ENCODE measurements around the gene C10orf120. TPM values are rescaled to one million over a fixed set of nuclear protein-coding genes. Genes with fewer than 3 reads are reported as not detected.

Gene C10orf120
- total RNA-seq, 1 donor from 2014 or later, result not detected

- no peaks in the 10 kb centered on the region for H3K36me3 Mint-ChIP-seq (ENCODE audit: unreplicated experiment)
- no peaks in the 10 kb centered on the region for H3K9me3 Mint-ChIP-seq (ENCODE audit: unreplicated experiment)
- no peak overlapping the region for H3K4me3 Mint-ChIP-seq (ENCODE audit: unreplicated experiment)
- DNase-seq, result no peak
- H3K27ac Mint-ChIP-seq (ENCODE audit: unreplicated experiment), result no peak overlapping the region
- H3K4me1 Mint-ChIP-seq (ENCODE audit: low read depth, unreplicated experiment), result no peaks in the 10 kb centered on the region
- H3K27me3 Mint-ChIP-seq (ENCODE audit: unreplicated experiment), result no peaks in the 10 kb centered on the region
- TF ChIP-seq CTCF (IDR thresholded peaks at IDR 0.05; ENCODE audit: partially characterized antibody, unreplicated experiment), result no peak
Measured at GRCh38 chr10:122659651-122660050, 40.0 kb downstream of the C10orf120 start.

GRCh38 chr10:122659126-122659525 lies 40.5 kb downstream of the C10orf120 start:
- TF ChIP-seq CTCF (IDR thresholded peaks at IDR 0.05; ENCODE audit: partially characterized antibody, unreplicated experiment), result no peak
- Mint-ChIP-seq H3K27ac (ENCODE audit: unreplicated experiment) (no peak overlapping the region), H3K4me3 (ENCODE audit: unreplicated experiment) (no peak overlapping the region), H3K4me1 (ENCODE audit: low read depth, unreplicated experiment) (no peaks in the 10 kb centered on the region), H3K36me3 (ENCODE audit: unreplicated experiment) (no peaks in the 10 kb centered on the region), H3K27me3 (ENCODE audit: unreplicated experiment) (no peaks in the 10 kb centered on the region), H3K9me3 (ENCODE audit: unreplicated experiment) (no peaks in the 10 kb centered on the region)
- no peak for DNase-seq

GRCh38 chr10:122658356-122659049 lies 41.1 kb downstream of the C10orf120 start:
- H3K9me3 Mint-ChIP-seq (ENCODE audit: unreplicated experiment), result no peaks in the 10 kb centered on the region
- H3K4me3 Mint-ChIP-seq (ENCODE audit: unreplicated experiment), result no peak overlapping the region
- no peak for DNase-seq
- H3K27me3 Mint-ChIP-seq (ENCODE audit: unreplicated experiment), result no peaks in the 10 kb centered on the region
- no peaks in the 10 kb centered on the region for H3K4me1 Mint-ChIP-seq (ENCODE audit: low read depth, unreplicated experiment)
- no peaks in the 10 kb centered on the region for H3K36me3 Mint-ChIP-seq (ENCODE audit: unreplicated experiment)
- no peak for TF ChIP-seq CTCF (IDR thresholded peaks at IDR 0.05; ENCODE audit: partially characterized antibody, unreplicated experiment)
- no peak overlapping the region for H3K27ac Mint-ChIP-seq (ENCODE audit: unreplicated experiment)

GRCh38 chr10:122657729-122658128 lies 41.9 kb downstream of the C10orf120 start:
- Mint-ChIP-seq H3K4me1 (ENCODE audit: low read depth, unreplicated experiment) (no peaks in the 10 kb centered on the region), H3K9me3 (ENCODE audit: unreplicated experiment) (no peaks in the 10 kb centered on the region), H3K27me3 (ENCODE audit: unreplicated experiment) (peaks cover 2% of the 10 kb centered on the region), H3K4me3 (ENCODE audit: unreplicated experiment) (no peak overlapping the region), H3K36me3 (ENCODE audit: unreplicated experiment) (no peaks in the 10 kb centered on the region), H3K27ac (ENCODE audit: unreplicated experiment) (no peak overlapping the region)
- DNase-seq, result no peak
- TF ChIP-seq CTCF (IDR thresholded peaks at IDR 0.05; ENCODE audit: partially characterized antibody, unreplicated experiment), result no peak

- no peak for DNase-seq
- Mint-ChIP-seq H3K27ac (ENCODE audit: unreplicated experiment) (no peak overlapping the region), H3K4me3 (ENCODE audit: unreplicated experiment) (no peak overlapping the region), H3K4me1 (ENCODE audit: low read depth, unreplicated experiment) (no peaks in the 10 kb centered on the region), H3K9me3 (ENCODE audit: unreplicated experiment) (no peaks in the 10 kb centered on the region), H3K36me3 (ENCODE audit: unreplicated experiment) (no peaks in the 10 kb centered on the region), H3K27me3 (ENCODE audit: unreplicated experiment) (peaks cover 6% of the 10 kb centered on the region)
- no peak for TF ChIP-seq CTCF (IDR thresholded peaks at IDR 0.05; ENCODE audit: partially characterized antibody, unreplicated experiment)
Measured at GRCh38 chr10:122657255-122657654, 42.4 kb downstream of the C10orf120 start.
